AG10803 (cell line): ENCODE measurements around the gene LDB2.
A peak's percentile ranks its signal among the peaks of the same experiment; 100 is the strongest.

Source experiments
- DNase-seq: peaks from one replicate; pipeline ENCODE4 v3.0.0; 2010; ENCODE audit warnings: low read depth
- H3K4me3 ChIP-seq: 2 replicates; pipeline ENCODE4 v1.5.1; 2011; ENCODE audit warnings: mild to moderate bottlenecking, low read length, control low read depth
- CTCF ChIP-seq: conservative IDR thresholded peaks from 2 replicates; pipeline ENCODE4 v1.5.1; 2011; ENCODE audit warnings: mild to moderate bottlenecking, low read length, control low read depth, inconsistent platforms

LDB2 gene

GRCh38 chr4:16750882-16751642 lies 147.4 kb downstream of the LDB2 start:
- no peak for TF ChIP-seq CTCF
- no peak overlapping the region for H3K4me3 ChIP-seq
- DNase-seq, result no peak

GRCh38 chr4:16750216-16750615 lies 148.2 kb downstream of the LDB2 start:
- no peak overlapping the region for H3K4me3 ChIP-seq
- DNase-seq, result no peak
- TF ChIP-seq CTCF, result no peak

GRCh38 chr4:16745887-16746286 lies 152.6 kb downstream of the LDB2 start:
- DNase-seq, result no peak
- H3K4me3 ChIP-seq, result no peak overlapping the region
- no peak for TF ChIP-seq CTCF

GRCh38 chr4:16745009-16745635 lies 153.3 kb downstream of the LDB2 start:
- no peak overlapping the region for H3K4me3 ChIP-seq
- TF ChIP-seq CTCF, result no peak
- DNase-seq, result peak; percentile 90

GRCh38 chr4:16741287-16741686 lies 157.2 kb downstream of the LDB2 start:
- H3K4me3 ChIP-seq, result no peak overlapping the region
- no peak for DNase-seq
- TF ChIP-seq CTCF, result no peak

- TF ChIP-seq CTCF, result no peak
- H3K4me3 ChIP-seq, result no peak overlapping the region
- DNase-seq, result no peak
Measured at GRCh38 chr4:16739997-16740624, 158.3 kb downstream of the LDB2 start.
